ENCODE data around the gene GRHPR. TPM values are rescaled to one million over a fixed set of nuclear protein-coding genes. Genes with fewer than 3 reads are reported as not detected.

Gene GRHPR
- total RNA-seq, 4 donors from 2014 or later = 81.7 to 135 (median 112) TPM

GRCh38 chr9:37412431-37413151 lies 9.9 kb upstream of the GRHPR start:
- no peaks in the 10 kb centered on the region for H3K9me3 ChIP-seq
- intact Hi-C loops (cut with DNase I; ENCODE audit: low total_unique reads) = loop anchor here (10.0 kb wide), 1 partner anchor 72 kb away; the partner anchor contains the start of gene POLR1E
- TF ChIP-seq POLR2A (IDR thresholded peaks at IDR 0.05) (no peak), CTCF (IDR thresholded peaks at IDR 0.05) (no peak)
- H3K36me3 ChIP-seq = no peaks in the 10 kb centered on the region
- no peak for DNase-seq
- H3K27me3 ChIP-seq = no peaks in the 10 kb centered on the region
- H3K27ac ChIP-seq = no peak overlapping the region
- no peak overlapping the region for H3K4me3 ChIP-seq
- no peaks in the 10 kb centered on the region for H3K4me1 ChIP-seq

- Histone ChIP-seq H3K36me3 (no peaks in the 10 kb centered on the region), H3K4me1 (no peaks in the 10 kb centered on the region), H3K27ac (no peak overlapping the region), H3K27me3 (no peaks in the 10 kb centered on the region), H3K9me3 (no peaks in the 10 kb centered on the region), H3K4me3 (no peak overlapping the region)
- DNase-seq = no peak
- intact Hi-C loops (cut with DNase I; ENCODE audit: low total_unique reads) = loop anchor here (10.0 kb wide), 1 partner anchor 71 kb away; the partner anchor contains the start of gene POLR1E
- no peak for TF ChIP-seq POLR2A (IDR thresholded peaks at IDR 0.05)
- no peak for TF ChIP-seq CTCF (IDR thresholded peaks at IDR 0.05)
Measured at GRCh38 chr9:37413311-37413710, 9.2 kb upstream of the GRHPR start.

- Histone ChIP-seq H3K4me1 (no peaks in the 10 kb centered on the region), H3K36me3 (no peaks in the 10 kb centered on the region), H3K4me3 (no peak overlapping the region), H3K27ac (peak overlapping the region in 1 of 2 donors; percentile 38), H3K9me3 (no peaks in the 10 kb centered on the region), H3K27me3 (no peaks in the 10 kb centered on the region)
- DNase-seq = no peak
- TF ChIP-seq POLR2A (IDR thresholded peaks at IDR 0.05) (no peak), CTCF (IDR thresholded peaks at IDR 0.05) (no peak)
- intact Hi-C loops (cut with DNase I; ENCODE audit: low total_unique reads) = loop anchor here (10.0 kb wide), 1 partner anchor 70 kb away; the partner anchor contains the start of gene POLR1E
Measured at GRCh38 chr9:37414503-37414943, 8.0 kb upstream of the GRHPR start.

DNA sequence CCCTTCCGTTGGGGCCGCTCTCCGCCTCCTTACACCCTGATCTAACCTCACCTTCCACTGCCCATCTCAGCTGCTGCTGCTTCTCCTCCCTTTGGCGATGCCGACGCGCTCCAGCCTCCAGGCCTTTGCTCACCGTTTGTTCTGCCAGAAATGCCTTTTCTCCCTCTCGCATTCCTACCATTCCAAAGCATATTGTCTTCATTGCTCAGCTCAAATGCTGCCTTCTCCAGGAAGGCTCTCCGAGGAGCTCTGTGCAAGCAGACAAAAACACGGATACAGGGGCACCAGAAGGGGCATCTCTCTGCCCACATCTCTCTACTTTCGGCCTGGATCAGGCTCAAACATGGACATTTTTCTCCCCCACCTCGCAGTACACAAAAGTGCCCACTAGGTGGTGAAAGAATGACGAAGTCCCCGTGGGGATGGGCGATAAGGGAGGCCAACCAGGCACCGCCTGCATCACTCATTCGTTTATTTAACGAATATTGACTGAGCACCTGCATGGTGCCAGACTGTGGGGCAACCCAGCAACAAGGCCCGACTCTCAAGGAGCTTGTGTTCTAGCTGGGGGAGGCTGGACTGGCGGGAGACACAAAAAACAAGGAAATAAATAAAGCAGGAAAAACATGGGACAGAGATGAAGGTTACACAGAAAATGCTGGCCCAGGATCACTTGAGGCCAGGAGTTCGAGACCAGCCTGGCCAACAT lies 7.3 kb upstream of the GRHPR start:
- intact Hi-C loops (cut with DNase I; ENCODE audit: low total_unique reads) = loop anchor here (10.0 kb wide), 1 partner anchor 70 kb away; the partner anchor contains the start of gene POLR1E
- DNase-seq = peak; percentile 62 to 65
- Histone ChIP-seq H3K27ac (peak overlapping the region; percentile 26 to 38), H3K4me1 (no peaks in the 10 kb centered on the region), H3K27me3 (no peaks in the 10 kb centered on the region), H3K9me3 (no peaks in the 10 kb centered on the region), H3K36me3 (no peaks in the 10 kb centered on the region), H3K4me3 (no peak overlapping the region)
- TF ChIP-seq CTCF (IDR thresholded peaks at IDR 0.05) = peak; percentile 70 to 77 (median 73)
- no peak for TF ChIP-seq POLR2A (IDR thresholded peaks at IDR 0.05)
